HepG2 (cell line): ENCODE measurements around the gene DPCD. TPM values are rescaled to one million over a fixed set of nuclear protein-coding genes. Genes with fewer than 3 reads are reported as not detected.

ENCODE experiments used
- ATAC-seq: fragments of 200-7000 bp; cut with Tn5 transposase; 3 replicates; pipeline ENCODE4 v1.9.1; 2020; ENCODE audit warnings: mild to moderate bottlenecking, moderate library complexity
- BruUV-seq: library from RNA; stranded (reverse); fragments of 400-500 nt; replicated peaks from 2 replicates; lab custom pipeline; 2021; lab: Mats Ljungman, UMichigan
- CTCF ChIA-PET: fragments of 300-600 bp; formaldehyde crosslinking; extraction: SDS; loops from one replicate; lab custom pipeline; 2021; ENCODE audit warnings: low total read pairs, inconsistent platforms, low intra/inter-chr PET ratio; lab: Yijun Ruan, JAX
- POLR2A ChIA-PET: fragments of 350-600 bp; sonication (Branson Sonifier 250); formaldehyde crosslinking; loops from one replicate; lab custom pipeline; 2020; ENCODE audit warnings: antibody characterized with exemption, inconsistent platforms; lab: Yijun Ruan, JAX
- DNase-seq: peaks from one replicate; pipeline ENCODE4 v3.0.0-alpha.2; 2015; ENCODE audit warnings: low spot score
- FAIRE-seq: peaks from 3 replicates; lab custom pipeline; 2011; peaks lifted over from hg19 to GRCh38; lab: Jason Lieb, UNC
- H2AFZ ChIP-seq: one replicate; pipeline ENCODE4 v1.6.1; 2011; ENCODE audit warnings: low read length, inconsistent platforms
- H3K27ac ChIP-seq: fragments of 300-600 bp; 3 replicates; pipeline ENCODE4 v1.8.0; 2011; ENCODE audit warnings: mixed run types, mild to moderate bottlenecking, mixed read lengths, low read length, inconsistent platforms; ENCODE audit not compliant: insufficient read depth; ENCODE audit errors: extremely low read length
- H3K27me3 ChIP-seq, 2 experiments: fragments of 200-600 bp in 1 of 2; 2 replicates in 1 of 2; 3 replicates in 1 of 2; pipeline versions ENCODE4 v1.6.0 to v1.8.0; 2011; ENCODE audit warnings: low read length in 2 of 2, mild to moderate bottlenecking in 2 of 2, moderate library complexity in 2 of 2, inconsistent platforms in 1 of 2; ENCODE audit not compliant: insufficient read depth in 2 of 2, control insufficient read depth in 1 of 2
- H3K36me3 ChIP-seq, 2 experiments: fragments of 200-600 bp in 1 of 2; replicated peaks in 1 of 2; 2 replicates in 1 of 2; 3 replicates in 1 of 2; pipeline versions ENCODE4 v1.5.1 to v1.8.0; 2011; ENCODE audit warnings: low read length in 2 of 2, inconsistent platforms in 1 of 2; ENCODE audit not compliant: insufficient read depth in 2 of 2, control insufficient read depth in 1 of 2
- H3K4me1 ChIP-seq: 2 replicates; pipeline ENCODE4 v1.5.1; 2012; ENCODE audit warnings: low read length, inconsistent platforms; ENCODE audit not compliant: insufficient read depth
- H3K4me2 ChIP-seq: 2 replicates; pipeline ENCODE4 v1.6.0; 2011; ENCODE audit warnings: low read depth, low read length, inconsistent platforms
- H3K4me3 ChIP-seq, 3 experiments: fragments of 200-600 bp in 1 of 3; sonication (generic), shearing (Covaris generic) in 1 of 3; replicated peaks in 1 of 3; 2 replicates each; pipeline ENCODE4 v1.5.1; 2011 to 2016; ENCODE audit warnings: low read length in 3 of 3, inconsistent platforms in 2 of 3, low read depth in 2 of 3, mild to moderate bottlenecking in 2 of 3, control low read depth in 1 of 3, mixed read lengths in 1 of 3; ENCODE audit not compliant: insufficient read depth in 1 of 3
- H3K79me2 ChIP-seq: one replicate; pipeline ENCODE4 v1.6.1; 2011; ENCODE audit warnings: low read length, inconsistent platforms; ENCODE audit not compliant: insufficient read depth
- H3K9ac ChIP-seq: 2 replicates; pipeline ENCODE4 v1.6.0; 2011; ENCODE audit warnings: mild to moderate bottlenecking, low read depth, low read length, inconsistent platforms; ENCODE audit not compliant: insufficient read depth
- H3K9me3 ChIP-seq: 2 replicates; pipeline ENCODE4 v1.5.1; 2012; ENCODE audit warnings: mild to moderate bottlenecking, low read length
- H4K20me1 ChIP-seq: 2 replicates; pipeline ENCODE4 v1.6.0; 2011; ENCODE audit warnings: inconsistent platforms, mild to moderate bottlenecking, low read length, moderate library complexity; ENCODE audit not compliant: insufficient read depth
- DNMT1 ChIP-seq: sonication (generic); formaldehyde crosslinking; IDR thresholded peaks from 2 replicates; pipeline ENCODE4 v1.5.1; 2020; ENCODE audit warnings: mild to moderate bottlenecking, missing genetic modification reagents
- HMGXB3 ChIP-seq: sonication (generic); formaldehyde crosslinking; IDR thresholded peaks from 2 replicates; pipeline ENCODE4 v1.4.0; 2020; ENCODE audit warnings: missing genetic modification reagents, borderline replicate concordance
- IRF2 ChIP-seq: IDR thresholded peaks from 2 replicates; pipeline ENCODE4 v1.6.1; 2018; ENCODE audit warnings: missing genetic modification reagents, missing compliant biosample characterization
- IRX3 ChIP-seq: sonication (generic); formaldehyde crosslinking; IDR thresholded peaks from 2 replicates; pipeline ENCODE4 v1.8.1; 2023; ENCODE audit warnings: mild to moderate bottlenecking, low read depth, missing genetic modification reagents, borderline replicate concordance
- MZF1 ChIP-seq: sonication (generic); formaldehyde crosslinking; IDR thresholded peaks from 2 replicates; pipeline ENCODE4 v1.8.1; 2023; ENCODE audit warnings: mild to moderate bottlenecking, missing genetic modification reagents, borderline replicate concordance
- NFIC ChIP-seq: IDR thresholded peaks from 2 replicates; pipeline ENCODE4 v1.6.1; 2012; ENCODE audit warnings: mild to moderate bottlenecking, low read length, inconsistent platforms
- ZBTB44 ChIP-seq: sonication (generic); formaldehyde crosslinking; IDR thresholded peaks from 2 replicates; pipeline ENCODE4 v1.4.0; 2020; ENCODE audit warnings: missing genetic modification reagents
- ZNF160 ChIP-seq: sonication (generic); formaldehyde crosslinking; IDR thresholded peaks from 2 replicates; pipeline ENCODE4 v1.8.0; 2022; ENCODE audit warnings: mild to moderate bottlenecking, inconsistent platforms, missing genetic modification reagents
- ZNF18 ChIP-seq: sonication (generic); formaldehyde crosslinking; IDR thresholded peaks from 2 replicates; pipeline ENCODE4 v1.8.0; 2022; ENCODE audit warnings: mild to moderate bottlenecking, missing genetic modification reagents; ENCODE audit not compliant: insufficient replicate concordance
- ZNF253 ChIP-seq: sonication (generic); formaldehyde crosslinking; IDR thresholded peaks from 2 replicates; pipeline ENCODE4 v1.8.0; 2022; ENCODE audit warnings: mild to moderate bottlenecking, missing genetic modification reagents, borderline replicate concordance
- ZNF383 ChIP-seq: sonication (generic); formaldehyde crosslinking; IDR thresholded peaks from 2 replicates; pipeline ENCODE4 v1.4.0; 2020; ENCODE audit warnings: missing genetic modification reagents, mild to moderate bottlenecking, borderline replicate concordance
- ZNF547 ChIP-seq: sonication (generic); formaldehyde crosslinking; IDR thresholded peaks from 2 replicates; pipeline ENCODE4 v1.5.1; 2020; ENCODE audit warnings: mild to moderate bottlenecking, missing genetic modification reagents
- ZNF558 ChIP-seq: sonication (generic); formaldehyde crosslinking; IDR thresholded peaks from 2 replicates; pipeline ENCODE4 v1.9.0; 2022; ENCODE audit warnings: mild to moderate bottlenecking, missing genetic modification reagents, borderline replicate concordance
- ZNF704 ChIP-seq: sonication (generic); formaldehyde crosslinking; IDR thresholded peaks from 2 replicates; pipeline ENCODE4 v1.8.1; 2023; ENCODE audit warnings: mild to moderate bottlenecking, inconsistent platforms, moderate library complexity, missing genetic modification reagents, borderline replicate concordance
- ZSCAN22 ChIP-seq: sonication (generic); formaldehyde crosslinking; IDR thresholded peaks from 2 replicates; pipeline ENCODE4 v1.4.0; 2020; ENCODE audit warnings: mild to moderate bottlenecking, missing genetic modification reagents
- WGBS: methylation state at CpG from one replicate; pipeline ENCODE4 v1.1.6; 2017; ENCODE audit warnings: low lambda C conversion rate; 5-methylcytosine and 5-hydroxymethylcytosine counted together
- in situ Hi-C: cut with HindIII; loops from 2 replicates; pipeline ENCODE4 v1.10.0; 2017; ENCODE audit warnings: low pct_unique_long_range_greater_than_20kb; ENCODE audit not compliant: extremely low pct_ligation_motif_present
- intact Hi-C: fragments of 100-400 bp; cut with micrococcal nuclease; formaldehyde crosslinking; loops from one replicate; pipeline ENCODE4 v1.10.0; 2022; ENCODE audit not compliant: unreplicated experiment
- polyA plus RNA-seq, 8 experiments: library from polyadenylated mRNA; depleted of rRNA in 3 of 8; stranded (reverse) in 7 of 8; unstranded in 1 of 8; fragments of >200 nt; fragmentation: Illumina TruSeq in 4 of 8; extraction: Trizol in 4 of 8; gene quantifications; 2 replicates each; pipeline versions ENCODE4 v1.2.1 to v1.2.3, GENCODE V29; 2011 to 2016; ENCODE audit warnings: low read depth in 4 of 8, missing spikeins in 1 of 8, mixed read lengths in 1 of 8; ENCODE audit not compliant: insufficient read depth in 1 of 8
- total RNA-seq, 5 experiments: library from RNA; depleted of rRNA; stranded (reverse); fragments of >200 nt; fragmentation: Illumina TruSeq; extraction: Trizol; gene quantifications; 2 replicates each; pipeline ENCODE4 v1.2.3, GENCODE V29; 2016; ENCODE audit warnings: low read depth in 1 of 5

Gene DPCD
- total and polyA plus RNA-seq, 2 of the 13 experiments (the other 11 are each of a cell fraction or from before 2014, with no cell fraction given) = 25.2 to 27.0 TPM

GRCh38 chr10:101619983-101620382, 31.9 kb downstream of the DPCD start:
- TF ChIP-seq ZNF558 (CRISPR knock-in tag) = no peak
- no peak for TF ChIP-seq ZNF18 (CRISPR knock-in tag)
- TF ChIP-seq ZNF383 = no peak
- no peak for TF ChIP-seq IRF2 (CRISPR knock-in tag)
- no peak for TF ChIP-seq ZBTB44
- TF ChIP-seq ZNF547 (CRISPR knock-in tag) = no peak
- TF ChIP-seq DNMT1 (CRISPR knock-in tag) = no peak
- TF ChIP-seq ZNF160 (CRISPR knock-in tag) = no peak
- TF ChIP-seq MZF1 (CRISPR knock-in tag) = no peak
- no peak for TF ChIP-seq ZNF704 (CRISPR knock-in tag)
- no peak for TF ChIP-seq IRX3 (CRISPR knock-in tag)
- no peak for TF ChIP-seq ZSCAN22
- TF ChIP-seq HMGXB3 = no peak
- TF ChIP-seq ZNF253 = no peak
- no peak for TF ChIP-seq NFIC
- Histone ChIP-seq H3K4me1 (no peaks in the 10 kb centered on the region), H2AFZ (no peak overlapping the region), H3K9ac (no peak overlapping the region), H3K79me2 (no peaks in the 10 kb centered on the region), H3K36me3 (peaks cover 3 to 15% of the 10 kb centered on the region in 2 experiments; a peak in 3 of 5 replicates), H3K4me3 (no peak overlapping the region), H3K9me3 (no peaks in the 10 kb centered on the region), H4K20me1 (no peaks in the 10 kb centered on the region), H3K4me2 (no peak overlapping the region), H3K27me3 (no peaks in the 10 kb centered on the region), H3K27ac (no peak overlapping the region)
- WGBS = 95% methylated on average over 6 of the region's 6 CpGs
- FAIRE-seq (no peak), DNase-seq (no peak), ATAC-seq (no peak)
- in situ Hi-C loops = no loop called here
- ChIA-PET CTCF (no interaction called here), POLR2A (no interaction called here)
- intact Hi-C loops = no loop called here
- BruUV-seq = no TSS peak
